RWPE1 (cell line): Measurements from ENCODE around the gene LMO7.
A peak's percentile ranks its signal among the peaks of the same experiment; 100 is the strongest.

ENCODE experiments used
- CTCF ChIA-PET: fragments of 350-600 bp; sonication (Branson Sonifier 250); formaldehyde crosslinking; extraction: SDS; loops from one replicate; lab custom pipeline; 2021; lab: Yijun Ruan, JAX
- POLR2A ChIA-PET: fragments of 400-600 bp; formaldehyde crosslinking; extraction: SDS; loops from one replicate; lab custom pipeline; 2020; ENCODE audit warnings: antibody characterized with exemption; ENCODE audit not compliant: low non-redundant PET; lab: Yijun Ruan, JAX
- DNase-seq: peaks from one replicate; pipeline ENCODE4 v3.0.0; 2012; ENCODE audit warnings: low spot score
- H3K27ac ChIP-seq: fragments of 450-650 bp; 2 replicates; pipeline ENCODE4 v1.5.1; 2017
- TF ChIP-seq, protein P1 (sequence below): fragments of 450-650 bp; conservative IDR thresholded peaks from 2 replicates; pipeline ENCODE4 v1.5.1; 2017; ENCODE audit warnings: low read depth, mild to moderate bottlenecking

LMO7 gene

DNA sequence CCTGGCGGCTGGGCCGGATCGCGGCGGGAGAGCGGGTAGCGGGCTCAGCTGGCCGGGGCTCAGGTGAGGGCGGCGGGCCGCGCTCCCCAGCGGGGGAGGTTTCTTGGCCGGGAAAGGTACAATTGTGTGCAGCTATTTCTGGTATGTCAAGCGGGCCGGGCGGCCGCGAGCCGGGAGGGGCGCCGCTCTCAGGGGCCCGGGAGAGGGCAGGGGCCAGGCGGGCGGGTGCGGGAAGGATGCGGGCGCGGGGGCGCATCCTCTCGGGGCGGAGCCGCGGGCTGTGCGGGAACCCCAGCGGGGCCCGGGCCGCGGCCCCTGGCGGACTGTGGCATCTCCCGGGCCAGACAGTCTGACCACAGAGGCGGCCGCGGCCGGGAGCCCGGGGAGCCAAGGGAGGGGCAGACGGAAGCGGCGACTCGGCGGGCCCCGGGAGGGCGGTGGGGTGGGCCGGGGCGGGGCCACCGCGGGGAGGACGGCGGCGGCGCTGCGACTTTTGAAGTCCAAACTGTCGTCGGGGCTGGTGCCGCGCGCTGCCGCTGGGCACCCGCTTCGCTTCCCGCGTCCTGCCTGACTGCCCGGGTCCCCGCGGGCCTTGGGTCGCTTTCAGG is at the start of gene LMO7:
LMO7 (plus strand) TSS at position 503 of the 608 bp plus-strand sequence. CDS start 328 bp downstream, outside the sequence.
- TF ChIP-seq, protein P1, sequence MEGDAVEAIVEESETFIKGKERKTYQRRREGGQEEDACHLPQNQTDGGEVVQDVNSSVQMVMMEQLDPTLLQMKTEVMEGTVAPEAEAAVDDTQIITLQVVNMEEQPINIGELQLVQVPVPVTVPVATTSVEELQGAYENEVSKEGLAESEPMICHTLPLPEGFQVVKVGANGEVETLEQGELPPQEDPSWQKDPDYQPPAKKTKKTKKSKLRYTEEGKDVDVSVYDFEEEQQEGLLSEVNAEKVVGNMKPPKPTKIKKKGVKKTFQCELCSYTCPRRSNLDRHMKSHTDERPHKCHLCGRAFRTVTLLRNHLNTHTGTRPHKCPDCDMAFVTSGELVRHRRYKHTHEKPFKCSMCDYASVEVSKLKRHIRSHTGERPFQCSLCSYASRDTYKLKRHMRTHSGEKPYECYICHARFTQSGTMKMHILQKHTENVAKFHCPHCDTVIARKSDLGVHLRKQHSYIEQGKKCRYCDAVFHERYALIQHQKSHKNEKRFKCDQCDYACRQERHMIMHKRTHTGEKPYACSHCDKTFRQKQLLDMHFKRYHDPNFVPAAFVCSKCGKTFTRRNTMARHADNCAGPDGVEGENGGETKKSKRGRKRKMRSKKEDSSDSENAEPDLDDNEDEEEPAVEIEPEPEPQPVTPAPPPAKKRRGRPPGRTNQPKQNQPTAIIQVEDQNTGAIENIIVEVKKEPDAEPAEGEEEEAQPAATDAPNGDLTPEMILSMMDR = no peak
- peak; percentile 29 for DNase-seq
- ChIA-PET CTCF (interaction anchor here (0.5 kb wide), 1 partner anchor 153 kb away, joined by 3 read pairs; no protein-coding TSS in a partner anchor), POLR2A (no interaction called here)
- peak within 1 kb of the TSS; percentile 19; the same call in 1 of the 2 replicates for H3K27ac ChIP-seq

DNA sequence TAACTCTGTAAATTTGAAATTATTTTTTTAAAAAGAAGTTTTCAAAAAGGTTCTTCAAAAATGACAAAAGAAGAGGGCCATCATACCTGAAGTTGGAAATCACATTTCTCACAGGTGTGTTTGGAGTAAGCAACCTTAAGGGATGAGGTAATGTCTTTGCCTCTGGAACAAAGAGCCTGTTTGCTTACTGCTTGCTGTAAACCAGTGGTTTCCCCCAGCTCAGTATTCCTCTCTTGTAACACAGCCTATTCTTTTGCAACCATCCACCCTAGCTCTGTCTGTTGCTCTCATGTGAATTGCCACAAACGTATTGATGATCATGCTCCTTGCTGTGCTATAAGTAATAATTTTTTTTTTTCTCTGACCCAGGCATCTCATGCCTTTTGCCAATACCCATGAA is 48.5 kb upstream of the LMO7 start:
- TF ChIP-seq, protein P1 = no peak
- no peak overlapping the region for H3K27ac ChIP-seq
- DNase-seq = no peak
- CTCF ChIA-PET = no interaction called here
- POLR2A ChIA-PET = no interaction called here

DNA sequence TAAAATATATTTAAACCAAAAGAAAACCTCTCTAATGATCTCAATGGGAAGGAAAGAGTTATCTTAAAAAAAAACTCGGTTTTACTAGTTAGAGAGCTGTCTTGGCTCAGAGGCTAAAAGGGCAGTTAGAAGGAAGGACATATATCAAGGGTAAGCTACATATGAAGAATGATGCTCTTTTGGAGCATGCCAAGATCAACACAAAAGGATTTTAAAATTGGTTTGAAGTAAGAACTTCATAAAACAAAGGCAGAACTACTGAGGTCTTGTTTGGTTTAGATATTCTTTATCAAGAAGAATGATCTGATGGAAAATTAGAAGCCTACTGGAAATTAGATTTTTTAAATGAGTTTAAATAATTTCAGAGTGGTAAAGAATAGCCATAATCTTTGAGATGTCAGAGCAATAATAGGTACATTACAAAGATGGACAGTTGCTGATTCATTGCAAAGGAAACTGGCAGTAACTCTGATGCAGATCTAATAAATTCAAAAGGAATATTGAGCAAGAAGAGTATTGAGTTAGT is 39.4 kb upstream of the LMO7 start:
- ChIA-PET CTCF (no interaction called here), POLR2A (no interaction called here)
- no peak for DNase-seq
- no peak overlapping the region for H3K27ac ChIP-seq
- TF ChIP-seq, protein P1 = no peak

DNA sequence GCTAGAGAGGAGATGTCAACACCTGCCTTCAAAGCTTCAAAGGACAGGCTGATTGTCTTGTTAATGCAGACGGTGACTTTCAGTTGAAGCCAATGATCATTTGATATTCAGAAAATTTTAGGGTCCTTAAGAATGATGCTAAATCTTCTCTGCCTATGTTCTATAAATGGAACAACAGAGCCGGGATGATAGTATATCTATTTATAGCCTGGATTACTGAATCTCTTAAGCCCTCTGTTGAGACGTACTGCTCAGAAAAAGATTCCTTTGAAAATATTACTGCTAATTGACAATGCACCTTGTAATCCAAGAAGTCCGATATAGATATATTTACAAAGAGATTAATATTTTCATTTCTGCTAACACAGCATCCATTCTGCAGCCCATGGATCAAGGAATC is 35.8 kb upstream of the LMO7 start:
- ChIA-PET CTCF (no interaction called here), POLR2A (no interaction called here)
- DNase-seq = no peak
- TF ChIP-seq, protein P1 = no peak
- H3K27ac ChIP-seq = no peak overlapping the region

DNA sequence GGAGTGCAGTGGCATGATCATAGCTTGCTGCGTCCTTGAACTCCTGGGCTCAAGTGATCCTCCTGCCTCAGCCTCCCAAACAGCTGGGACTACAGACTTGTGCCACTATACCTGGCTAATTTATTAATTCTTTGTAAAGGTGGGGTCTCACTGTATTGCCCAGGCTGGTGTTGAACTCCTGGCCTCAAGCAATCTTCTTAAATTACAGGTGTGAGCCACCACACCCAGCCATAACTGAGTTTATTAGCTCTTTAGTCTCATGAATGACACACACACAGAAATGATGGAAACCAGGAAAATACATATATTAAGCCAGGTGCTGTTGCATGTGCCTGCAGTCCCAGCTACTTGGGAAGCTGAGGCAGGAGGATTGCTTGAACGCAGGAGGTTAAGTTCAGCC is 33.1 kb upstream of the LMO7 start:
- H3K27ac ChIP-seq = no peak overlapping the region
- no peak for DNase-seq
- ChIA-PET POLR2A (no interaction called here), CTCF (interaction anchor here (0.7 kb wide), 1 partner anchor 93 kb away, joined by 5 read pairs; no protein-coding TSS in a partner anchor)
- TF ChIP-seq, protein P1 = no peak

DNA sequence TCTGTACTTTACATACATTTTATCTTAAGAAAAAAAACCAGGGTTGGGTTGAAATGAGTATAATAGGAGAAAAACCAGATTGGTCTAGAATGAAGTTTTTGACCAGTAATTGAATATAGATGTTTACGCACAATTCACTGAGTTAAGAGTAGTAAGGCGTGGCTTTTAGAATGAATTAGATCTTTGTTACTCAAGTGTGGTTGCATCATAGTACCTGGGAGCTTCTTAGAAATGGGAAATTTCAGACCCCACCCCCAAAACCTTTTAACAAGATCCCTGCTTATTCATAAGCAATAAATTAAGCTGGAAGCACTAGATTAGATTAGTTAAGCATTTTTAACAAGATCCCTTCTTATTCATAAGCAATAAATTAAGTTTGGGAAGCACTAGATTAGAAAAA is 28.7 kb upstream of the LMO7 start:
- TF ChIP-seq, protein P1 = no peak
- DNase-seq = no peak
- no peak overlapping the region for H3K27ac ChIP-seq
- ChIA-PET POLR2A (no interaction called here), CTCF (no interaction called here)
